Left ventricle myocardium inferior (tissue), 1 donor: Measurements from ENCODE around the gene AP1G2. TPM values are rescaled to one million over a fixed set of nuclear protein-coding genes. Genes with fewer than 3 reads are reported as not detected.

ENCODE experiments used
- DNase-seq: peaks from one replicate; pipeline ENCODE4 v3.0.0-alpha.2; 2020
- H3K27ac ChIP-seq: fragments of 200-600 bp; replicated peaks from 2 replicates; pipeline ENCODE4 v1.8.0; 2021
- H3K27me3 ChIP-seq: fragments of 200-600 bp; 2 replicates; pipeline ENCODE4 v1.8.0; 2021; ENCODE audit warnings: low read depth
- H3K36me3 ChIP-seq: fragments of 200-600 bp; 2 replicates; pipeline ENCODE4 v1.8.0; 2021
- H3K4me1 ChIP-seq: fragments of 200-600 bp; 2 replicates; pipeline ENCODE4 v1.8.0; 2021
- H3K4me3 ChIP-seq: fragments of 200-600 bp; 2 replicates; pipeline ENCODE4 v1.8.0; 2021; ENCODE audit warnings: mild to moderate bottlenecking, moderate library complexity
- H3K9me3 ChIP-seq: fragments of 200-600 bp; replicated peaks from 2 replicates; pipeline ENCODE4 v1.8.0; 2021
- CTCF ChIP-seq: fragments of 200-600 bp; IDR thresholded peaks from 2 replicates; pipeline ENCODE4 v1.8.0; 2021; ENCODE audit warnings: antibody characterized with exemption, mild to moderate bottlenecking, borderline replicate concordance
- intact Hi-C: fragments of 100-400 bp; cut with micrococcal nuclease; formaldehyde crosslinking; loops from one replicate; pipeline ENCODE4 v1.11.0; 2022
- total RNA-seq: library from RNA; stranded (reverse); fragmentation: NEBNext Ultra II Directional; extraction: Animal tissue kit (Norgen Biotek cat#: 25700); gene quantifications from one replicate; pipeline ENCODE4 v1.2.1, GENCODE V29; 2021
- donor health status: DM: no; HTN: yes; CAD: no; lungs with severe emphysema.

The AP1G2 gene
- total RNA-seq, 1 donor from 2014 or later = 10.4 TPM

GRCh38 chr14:23562822-23563472 lies 4.6 kb downstream of the AP1G2 start:
- intact Hi-C loops = loop anchor here (2.0 kb wide), 1 partner anchor 84 kb away; no protein-coding TSS in a partner anchor
- TF ChIP-seq CTCF = peak; percentile 95
- Histone ChIP-seq H3K4me1 (peaks cover 19% of the 10 kb centered on the region), H3K27me3 (no peaks in the 10 kb centered on the region), H3K4me3 (no peak overlapping the region), H3K9me3 (no peaks in the 10 kb centered on the region), H3K27ac (no peak overlapping the region), H3K36me3 (peaks cover 23% of the 10 kb centered on the region)
- DNase-seq = peak; percentile 48

GRCh38 chr14:23561873-23562821 lies 5.4 kb downstream of the AP1G2 start:
- Histone ChIP-seq H3K36me3 (peaks cover 23% of the 10 kb centered on the region), H3K9me3 (no peaks in the 10 kb centered on the region), H3K27ac (no peak overlapping the region), H3K4me1 (peaks cover 19% of the 10 kb centered on the region), H3K27me3 (no peaks in the 10 kb centered on the region), H3K4me3 (no peak overlapping the region)
- TF ChIP-seq CTCF = no peak
- no peak for DNase-seq
- intact Hi-C loops = loop anchor here (2.0 kb wide), 1 partner anchor 83 kb away; no protein-coding TSS in a partner anchor

- no peak for DNase-seq
- Histone ChIP-seq H3K36me3 (peaks cover 23% of the 10 kb centered on the region), H3K4me1 (peaks cover 20% of the 10 kb centered on the region), H3K27me3 (no peaks in the 10 kb centered on the region), H3K4me3 (no peak overlapping the region), H3K9me3 (no peaks in the 10 kb centered on the region), H3K27ac (no peak overlapping the region)
- intact Hi-C loops = no loop called here
- no peak for TF ChIP-seq CTCF
Observed at GRCh38 chr14:23561259-23561658, 6.3 kb downstream of the AP1G2 start.

GRCh38 chr14:23559926-23560520 lies 7.6 kb downstream of the AP1G2 start:
- no peak for TF ChIP-seq CTCF
- intact Hi-C loops = no loop called here
- Histone ChIP-seq H3K27ac (no peak overlapping the region), H3K9me3 (no peaks in the 10 kb centered on the region), H3K4me3 (no peak overlapping the region), H3K4me1 (peaks cover 32% of the 10 kb centered on the region), H3K27me3 (no peaks in the 10 kb centered on the region), H3K36me3 (peaks cover 23% of the 10 kb centered on the region)
- DNase-seq = no peak
